IMR-90 (cell line): Measurements from ENCODE around the gene SNED1. TPM values are rescaled to one million over a fixed set of nuclear protein-coding genes. Genes with fewer than 3 reads are reported as not detected.

Experiments used
- ATAC-seq: fragments of 200-7000 bp; cut with Tn5 transposase; 2 replicates; pipeline ENCODE4 v1.9.1; 2020; ENCODE audit warnings: low read depth, mild to moderate bottlenecking, moderate library complexity
- BruUV-seq: library from RNA; stranded (reverse); fragments of 400-500 nt; replicated peaks from 2 replicates; lab custom pipeline; 2021; lab: Mats Ljungman, UMichigan
- CTCF ChIA-PET: fragments of 300-600 bp; formaldehyde crosslinking; extraction: SDS; loops from one replicate; lab custom pipeline; 2021; ENCODE audit warnings: antibody characterized with exemption; lab: Yijun Ruan, JAX
- POLR2A ChIA-PET: fragments of 300-600 bp; sonication (Branson Sonifier 250); formaldehyde crosslinking; loops from one replicate; lab custom pipeline; 2022; ENCODE audit warnings: antibody characterized with exemption; ENCODE audit not compliant: unreplicated experiment; lab: Charles Lee
- DNase-seq: peaks from one replicate; pipeline ENCODE4 v3.0.0; 2013
- H2AFZ ChIP-seq: replicated peaks from 2 replicates; pipeline ENCODE3; 2013; ENCODE audit warnings: low read length, mild to moderate bottlenecking; ENCODE audit not compliant: poor library complexity
- H2AK5ac ChIP-seq: 2 replicates; pipeline ENCODE4 v1.6.1; 2013; ENCODE audit warnings: low read depth, low read length, inconsistent platforms
- H2AK9ac ChIP-seq: replicated peaks from 2 replicates; pipeline ENCODE3; 2013; ENCODE audit warnings: mild to moderate bottlenecking, low read depth, low read length, moderate library complexity; ENCODE audit not compliant: poor library complexity
- H2BK120ac ChIP-seq: 2 replicates; pipeline ENCODE4 v1.6.1; 2013; ENCODE audit warnings: low read depth, low read length, inconsistent platforms
- H2BK15ac ChIP-seq: 3 replicates; pipeline ENCODE4 v1.6.1; 2013; ENCODE audit warnings: low read depth, low read length, inconsistent platforms
- H2BK20ac ChIP-seq: 2 replicates; pipeline ENCODE4 v1.6.1; 2013; ENCODE audit warnings: low read depth, mild to moderate bottlenecking, inconsistent platforms, low read length, moderate library complexity
- H2BK5ac ChIP-seq: 2 replicates; pipeline ENCODE4 v1.6.1; 2013; ENCODE audit warnings: mild to moderate bottlenecking, low read depth, low read length, inconsistent platforms; ENCODE audit not compliant: poor library complexity, severe bottlenecking
- H3K14ac ChIP-seq: replicated peaks from 2 replicates; pipeline ENCODE4 v1.6.1; 2013; ENCODE audit warnings: low read depth, low read length, inconsistent platforms
- H3K18ac ChIP-seq: 2 replicates; pipeline ENCODE4 v1.6.1; 2013; ENCODE audit warnings: low read depth, low read length, control low read depth
- H3K23ac ChIP-seq: 2 replicates; pipeline ENCODE4 v1.6.1; 2013; ENCODE audit warnings: low read depth, low read length, inconsistent platforms
- H3K27ac ChIP-seq: 2 replicates; pipeline ENCODE4 v1.5.1; 2013; ENCODE audit warnings: mild to moderate bottlenecking, control low read depth, low read length; ENCODE audit not compliant: insufficient read depth
- H3K27me3 ChIP-seq: 2 replicates; pipeline ENCODE4 v1.6.1; 2013; ENCODE audit warnings: low read length; ENCODE audit not compliant: control insufficient read depth, insufficient read depth
- H3K36me3 ChIP-seq: 2 replicates; pipeline ENCODE4 v1.6.1; 2013; ENCODE audit warnings: low read length, mixed read lengths; ENCODE audit not compliant: control insufficient read depth, insufficient read depth
- H3K4ac ChIP-seq: 2 replicates; pipeline ENCODE4 v1.6.1; 2013; ENCODE audit warnings: low read depth, low read length, inconsistent platforms
- H3K4me1 ChIP-seq: 2 replicates; pipeline ENCODE4 v1.6.1; 2013; ENCODE audit warnings: low read length, mixed read lengths; ENCODE audit not compliant: control insufficient read depth, insufficient read depth
- H3K4me2 ChIP-seq: 2 replicates; pipeline ENCODE4 v1.6.1; 2013; ENCODE audit warnings: low read depth, mild to moderate bottlenecking, control low read depth, low read length, moderate library complexity
- H3K4me3 ChIP-seq: 2 replicates; pipeline ENCODE4 v1.5.1; 2013; ENCODE audit warnings: low read depth, mild to moderate bottlenecking, control low read depth, low read length, moderate library complexity; ENCODE audit not compliant: insufficient read depth
- H3K56ac ChIP-seq: 2 replicates; pipeline ENCODE4 v1.6.1; 2013; ENCODE audit warnings: low read length, inconsistent platforms; ENCODE audit not compliant: insufficient read depth; ENCODE audit errors: extremely low read depth
- H3K79me1 ChIP-seq, 2 experiments: 2 replicates each; pipeline ENCODE4 v1.6.1; 2013; ENCODE audit warnings: low read length in 2 of 2, inconsistent platforms in 1 of 2, low read depth in 1 of 2
- H3K9ac ChIP-seq: 2 replicates; pipeline ENCODE4 v1.6.1; 2013; ENCODE audit warnings: low read depth, low read length, control low read depth
- H3K9me1 ChIP-seq: 2 replicates; pipeline ENCODE4 v1.6.1; 2013; ENCODE audit warnings: low read length, inconsistent platforms; ENCODE audit not compliant: insufficient read depth
- H3K9me3 ChIP-seq: 2 replicates; pipeline ENCODE4 v1.6.1; 2013; ENCODE audit warnings: low read length; ENCODE audit not compliant: control insufficient read depth, insufficient read depth
- H4K20me1 ChIP-seq: 2 replicates; pipeline ENCODE4 v1.6.1; 2013; ENCODE audit warnings: low read length, inconsistent platforms; ENCODE audit not compliant: insufficient read depth
- H4K5ac ChIP-seq: 2 replicates; pipeline ENCODE4 v1.6.1; 2013; ENCODE audit warnings: mild to moderate bottlenecking, low read depth, low read length, control low read depth
- H4K8ac ChIP-seq, 2 experiments: 2 replicates each; pipeline ENCODE4 v1.6.1; 2013; ENCODE audit warnings: low read depth in 2 of 2, low read length in 2 of 2, control low read depth in 1 of 2, inconsistent platforms in 1 of 2
- H4K91ac ChIP-seq: 2 replicates; pipeline ENCODE4 v1.6.1; 2013; ENCODE audit warnings: low read depth, low read length, inconsistent platforms; ENCODE audit not compliant: insufficient read depth
- BHLHE40 ChIP-seq: fragments of 150-350 bp; IDR thresholded peaks from 2 replicates; pipeline ENCODE4 v1.6.1; 2016; ENCODE audit warnings: mild to moderate bottlenecking, low read depth, low read length
- CEBPB ChIP-seq: IDR thresholded peaks from 2 replicates; pipeline ENCODE4 v1.6.1; 2012; ENCODE audit warnings: low read depth, low read length, improper control_type of control experiment
- CHD1 ChIP-seq: IDR thresholded peaks from 2 replicates; pipeline ENCODE4 v1.6.1; 2012; ENCODE audit warnings: low read depth, low read length, improper control_type of control experiment
- ELK1 ChIP-seq: fragments of 150-350 bp; IDR thresholded peaks from 2 replicates; pipeline ENCODE4 v1.6.1; 2016; ENCODE audit warnings: low read depth, mild to moderate bottlenecking, low read length, moderate library complexity, borderline replicate concordance
- FOS ChIP-seq: fragments of 150-350 bp; IDR thresholded peaks from 2 replicates; pipeline ENCODE4 v1.6.1; 2016; ENCODE audit warnings: low read depth, low read length
- MAFK ChIP-seq: IDR thresholded peaks from 2 replicates; pipeline ENCODE4 v1.6.1; 2012; ENCODE audit warnings: low read depth, low read length, improper control_type of control experiment
- MAZ ChIP-seq: IDR thresholded peaks from 2 replicates; pipeline ENCODE4 v1.6.1; 2012; ENCODE audit warnings: low read depth, mild to moderate bottlenecking, low read length, improper control_type of control experiment, moderate library complexity, borderline replicate concordance
- MXI1 ChIP-seq: IDR thresholded peaks from 2 replicates; pipeline ENCODE4 v1.6.1; 2012; ENCODE audit warnings: low read depth, mild to moderate bottlenecking, low read length, moderate library complexity, borderline replicate concordance
- POLR2A ChIP-seq: IDR thresholded peaks from 2 replicates; pipeline ENCODE4 v1.6.1; 2012; ENCODE audit warnings: mild to moderate bottlenecking, low read depth, low read length
- RAD21 ChIP-seq: IDR thresholded peaks from 2 replicates; pipeline ENCODE4 v1.6.1; 2012; ENCODE audit warnings: low read length, improper control_type of control experiment
- RCOR1 ChIP-seq: IDR thresholded peaks from 2 replicates; pipeline ENCODE4 v1.6.1; 2012; ENCODE audit warnings: mild to moderate bottlenecking, low read length, improper control_type of control experiment; ENCODE audit not compliant: insufficient replicate concordance
- RFX5 ChIP-seq: IDR thresholded peaks from 2 replicates; pipeline ENCODE4 v1.8.0; 2012; ENCODE audit warnings: low read depth, mild to moderate bottlenecking, low read length, moderate library complexity
- SMC3 ChIP-seq: fragments of 150-350 bp; IDR thresholded peaks from 2 replicates; pipeline ENCODE4 v1.6.1; 2016; ENCODE audit warnings: low read depth, mild to moderate bottlenecking, antibody characterized with exemption, low read length, moderate library complexity
- USF2 ChIP-seq: fragments of 150-350 bp; IDR thresholded peaks from 2 replicates; pipeline ENCODE4 v1.6.1; 2017; ENCODE audit warnings: mild to moderate bottlenecking, antibody characterized with exemption, low read length, low read depth
- WGBS, 2 experiments: methylation state at CpG; one replicate each; pipeline versions ENCODE4 v1.1.5 to v1.1.7; 2013; ENCODE audit warnings: missing lambda C conversion rate in 2 of 2; ENCODE audit not compliant: insufficient read length in 1 of 2; ENCODE audit errors: extremely low coverage in 2 of 2; 5-methylcytosine and 5-hydroxymethylcytosine counted together
- dilution Hi-C: fragments of 300-500 bp; cut with HindIII; formaldehyde crosslinking; loops from one replicate; pipeline ENCODE4 v1.14.3; 2018; ENCODE audit warnings: low sequenced_read_pairs; ENCODE audit not compliant: unreplicated experiment
- in situ Hi-C: fragments of 300-500 bp; cut with MboI; formaldehyde crosslinking; loops from 3 replicates; pipeline ENCODE4 v1.14.3; 2019; ENCODE audit warnings: low sequenced_read_pairs, inconsistent platforms, mixed read lengths
- intact Hi-C: fragments of 100-400 bp; cut with micrococcal nuclease; formaldehyde crosslinking; loops from 2 replicates; pipeline ENCODE4 v1.10.0; 2022
- polyA plus RNA-seq, 3 experiments: library from polyadenylated mRNA; depleted of rRNA; stranded (reverse); fragments of >200 nt; gene quantifications; 2 replicates each; pipeline ENCODE4 v1.2.3, GENCODE V29; 2012; ENCODE audit warnings: low replicate concordance in 1 of 3
- total RNA-seq: library from RNA; depleted of rRNA; stranded (reverse); fragments of >200 nt; gene quantifications from 2 replicates; pipeline ENCODE4 v1.2.3, GENCODE V29; 2012
- TF ChIP-seq, protein P1 (sequence below): conservative IDR thresholded peaks from 2 replicates; pipeline ENCODE4 v1.5.1; 2012; ENCODE audit warnings: mild to moderate bottlenecking, low read depth, low read length, improper control_type of control experiment

The SNED1 gene
- total and polyA plus RNA-seq, 2 of the 4 experiments (the other 2 are of a cell fraction) = 1.1 to 3.4 TPM

GRCh38 chr2:240956171-240956934 is 42.1 kb upstream of the SNED1 start:
- POLR2A ChIA-PET = interaction anchor here (0.5 kb wide), 1 partner anchor 146 kb away, joined by 3 read pairs; the partner anchor contains the start of gene MTERF4
- Histone ChIP-seq H4K91ac (no peak overlapping the region), H2BK5ac (no peak overlapping the region), H3K18ac (no peak overlapping the region), H2BK20ac (no peak overlapping the region), H3K27ac (no peak overlapping the region), H3K9ac (no peak overlapping the region), H3K4me2 (no peak overlapping the region), H3K56ac (no peak overlapping the region), H2BK120ac (no peak overlapping the region), H4K5ac (no peak overlapping the region), H3K4me3 (no peak overlapping the region), H2AFZ (no peak overlapping the region), H3K27me3 (peaks cover 36% of the 10 kb centered on the region; the same call in 1 of the 2 replicates), H3K4ac (no peak overlapping the region), H3K79me1 (no peaks in the 10 kb centered on the region), H3K36me3 (no peaks in the 10 kb centered on the region), H4K8ac (no peak overlapping the region), H4K20me1 (no peaks in the 10 kb centered on the region), H2AK5ac (no peak overlapping the region), H3K23ac (no peak overlapping the region), H3K9me1 (peaks cover 4% of the 10 kb centered on the region), H3K14ac (no peak overlapping the region), H2BK15ac (no peak overlapping the region), H2AK9ac (no peak overlapping the region), H3K4me1 (peaks cover 21% of the 10 kb centered on the region; the same call in 1 of the 2 replicates), H3K9me3 (no peaks in the 10 kb centered on the region)
- intact Hi-C loops = no loop called here
- in situ Hi-C loops = no loop called here
- DNase-seq = no peak
- no TSS peak for BruUV-seq
- dilution Hi-C loops = no loop called here
- no peak for ATAC-seq
- CTCF ChIA-PET = no interaction called here
- 38% methylated on average over 3 of the region's 16 CpGs; no CpG with 5 or more reads in 1 of the 2 experiments for WGBS, 2 experiments
- TF ChIP-seq RAD21 (no peak), RFX5 (no peak), SMC3 (no peak), FOS (no peak), ELK1 (no peak), RCOR1 (no peak), CEBPB (no peak), CHD1 (no peak), MAFK (no peak), MAZ (no peak), BHLHE40 (no peak), MXI1 (no peak), POLR2A (no peak), USF2 (no peak)
- TF ChIP-seq, protein P1, sequence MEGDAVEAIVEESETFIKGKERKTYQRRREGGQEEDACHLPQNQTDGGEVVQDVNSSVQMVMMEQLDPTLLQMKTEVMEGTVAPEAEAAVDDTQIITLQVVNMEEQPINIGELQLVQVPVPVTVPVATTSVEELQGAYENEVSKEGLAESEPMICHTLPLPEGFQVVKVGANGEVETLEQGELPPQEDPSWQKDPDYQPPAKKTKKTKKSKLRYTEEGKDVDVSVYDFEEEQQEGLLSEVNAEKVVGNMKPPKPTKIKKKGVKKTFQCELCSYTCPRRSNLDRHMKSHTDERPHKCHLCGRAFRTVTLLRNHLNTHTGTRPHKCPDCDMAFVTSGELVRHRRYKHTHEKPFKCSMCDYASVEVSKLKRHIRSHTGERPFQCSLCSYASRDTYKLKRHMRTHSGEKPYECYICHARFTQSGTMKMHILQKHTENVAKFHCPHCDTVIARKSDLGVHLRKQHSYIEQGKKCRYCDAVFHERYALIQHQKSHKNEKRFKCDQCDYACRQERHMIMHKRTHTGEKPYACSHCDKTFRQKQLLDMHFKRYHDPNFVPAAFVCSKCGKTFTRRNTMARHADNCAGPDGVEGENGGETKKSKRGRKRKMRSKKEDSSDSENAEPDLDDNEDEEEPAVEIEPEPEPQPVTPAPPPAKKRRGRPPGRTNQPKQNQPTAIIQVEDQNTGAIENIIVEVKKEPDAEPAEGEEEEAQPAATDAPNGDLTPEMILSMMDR = no peak
